GM18951 (cell line): ENCODE results near the gene OR13J1.

ENCODE experiments used
- POLR2A ChIP-seq: IDR thresholded peaks from 4 replicates; pipeline ENCODE4 v1.6.1; 2011; ENCODE audit warnings: mild to moderate bottlenecking; ENCODE audit not compliant: insufficient read length, insufficient read depth; ENCODE audit errors: extremely low read depth
- in situ Hi-C: fragments of 300-500 bp; cut with MboI; formaldehyde crosslinking; loops from one replicate; pipeline ENCODE4 v1.12.0; 2022; ENCODE audit warnings: low sequenced_read_pairs, mixed read lengths, inconsistent platforms; ENCODE audit not compliant: unreplicated experiment

OR13J1 gene

GRCh38 chr9:35909274-35909673, 39.1 kb upstream of the OR13J1 start, which contains the start of gene SPAAR:
SPAAR (plus strand) TSS chr9:35909490; CDS start chr9:35910464, 974 bp downstream.
- TF ChIP-seq POLR2A = no peak
- in situ Hi-C loops = no loop called here

- in situ Hi-C loops = no loop called here
- no peak for TF ChIP-seq POLR2A
Observed at GRCh38 chr9:35908504-35909125, 38.4 kb upstream of the OR13J1 start.

GRCh38 chr9:35907711-35908503, 37.7 kb upstream of the OR13J1 start:
- in situ Hi-C loops = no loop called here
- no peak for TF ChIP-seq POLR2A

GRCh38 chr9:35906923-35907699, 36.9 kb upstream of the OR13J1 start:
- in situ Hi-C loops = no loop called here
- TF ChIP-seq POLR2A = no peak

GRCh38 chr9:35905912-35906679, 35.9 kb upstream of the OR13J1 start, which contains the start of gene HRCT1:
HRCT1 (plus strand) TSS chr9:35906202; CDS start chr9:35906288, 86 bp downstream.
- TF ChIP-seq POLR2A = no peak

GRCh38 chr9:35905051-35905781, 35.0 kb upstream of the OR13J1 start:
- in situ Hi-C loops = no loop called here
- no peak for TF ChIP-seq POLR2A

More at GRCh38 chr9:35905912-35906679, 35.9 kb upstream of the OR13J1 start, which contains the start of gene HRCT1:
- in situ Hi-C loops = no loop called here

- in situ Hi-C loops = no loop called here
- no peak for TF ChIP-seq POLR2A
Observed at GRCh38 chr9:35904338-35904737, 34.1 kb upstream of the OR13J1 start.

GRCh38 chr9:35903049-35903448, 32.8 kb upstream of the OR13J1 start:
- in situ Hi-C loops = no loop called here

GRCh38 chr9:35899021-35899420, 28.8 kb upstream of the OR13J1 start:
- in situ Hi-C loops = loop anchor here (25.0 kb wide), 1 partner anchor 112 kb away; the partner anchor contains the start of gene NPR2
- TF ChIP-seq POLR2A = no peak

More at GRCh38 chr9:35903049-35903448, 32.8 kb upstream of the OR13J1 start:
- no peak for TF ChIP-seq POLR2A

- TF ChIP-seq POLR2A = no peak
- in situ Hi-C loops = loop anchor here (25.0 kb wide), 1 partner anchor 111 kb away; the partner anchor contains the start of gene NPR2
Observed at GRCh38 chr9:35898337-35898736, 28.1 kb upstream of the OR13J1 start.

GRCh38 chr9:35897376-35898099, 27.3 kb upstream of the OR13J1 start:
- in situ Hi-C loops = loop anchor here (25.0 kb wide), 1 partner anchor 110 kb away; the partner anchor contains the start of gene NPR2
